ENCODE measurements around the gene HLA-B. TPM values are rescaled to one million over a fixed set of nuclear protein-coding genes. Genes with fewer than 3 reads are reported as not detected.
A peak's percentile ranks its signal among the peaks of the same experiment; 100 is the strongest.

HLA-B gene
- total and polyA plus RNA-seq, 2 of the 8 experiments (the other 6 are each of a cell fraction or from before 2014, with no cell fraction given): 154 to 233 TPM

DNA sequence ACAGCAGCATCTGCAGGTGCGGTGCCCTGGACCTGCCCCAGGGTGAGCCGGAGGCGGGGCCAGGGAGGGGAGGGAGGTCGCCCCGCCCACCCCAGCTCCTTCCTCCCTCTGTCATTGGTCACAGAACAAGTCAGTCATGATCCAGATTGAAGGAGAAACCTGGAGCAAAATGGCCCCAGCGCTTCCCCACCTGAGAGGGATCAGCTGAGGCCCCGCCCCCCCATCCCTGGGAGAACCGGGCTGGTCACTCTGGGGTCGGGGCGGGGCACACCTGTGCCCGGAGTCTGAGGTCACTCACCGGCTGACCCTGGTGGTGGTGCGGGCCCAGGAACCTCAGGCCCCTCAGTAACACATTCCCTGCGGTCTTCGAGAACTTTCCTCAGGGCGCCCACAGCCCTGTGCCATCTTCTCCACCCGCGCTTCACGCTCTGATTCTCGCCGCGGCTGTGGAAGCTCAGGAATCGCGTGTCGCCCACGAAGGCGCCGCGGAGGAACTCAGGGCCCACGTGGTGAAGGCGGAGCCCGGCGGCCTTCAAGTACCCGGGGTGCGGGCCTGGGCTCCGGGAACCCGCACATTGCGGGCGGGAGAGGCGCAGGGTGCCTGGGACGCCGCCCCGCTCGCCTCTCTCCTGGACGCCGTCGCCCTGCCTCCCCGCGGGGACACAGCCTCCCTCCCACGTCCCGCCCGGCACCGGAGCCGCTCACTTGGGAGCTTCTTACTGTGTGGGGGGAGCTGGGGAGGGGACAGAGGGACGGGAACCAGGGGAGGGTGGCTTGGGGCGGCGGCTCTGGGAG is 48.7 kb downstream of the HLA-B start (continued):
- TF ChIP-seq JUND (IDR thresholded peaks at IDR 0.05; ENCODE audit: low read length) (no peak), CHD1 (IDR thresholded peaks at IDR 0.05; ENCODE audit: low read depth, low read length) (no peak), SP2 (IDR thresholded peaks at IDR 0.05; ENCODE audit: low read length) (peak; percentile 37; the same call in 1 of the 2 replicates), PHF8 (conservative IDR thresholded peaks at IDR 0.05; ENCODE audit: low read depth, low read length) (0 out of 2 replicates have a peak, but pooled peaks have one; percentile 32), POLR2A (IDR thresholded peaks at IDR 0.05; ENCODE audit: control extremely low read depth in 1 of 2, low read depth in 2 of 2, low read length in 2 of 2) (0 out of 3 replicates have a peak, but pooled peaks of 1 of the 2 experiments have one; percentile 23), SIRT6 (IDR thresholded peaks at IDR 0.05; ENCODE audit: low read length) (no peak), TEAD4 (IDR thresholded peaks at IDR 0.05; ENCODE audit: low read depth, low read length) (no peak), KDM4A (IDR thresholded peaks at IDR 0.05; ENCODE audit: low read depth, low read length, severe bottlenecking) (peak; percentile 93)
